ENCODE data around the gene GRIP2. TPM values are rescaled to one million over a fixed set of nuclear protein-coding genes. Genes with fewer than 3 reads are reported as not detected.

GRIP2 gene
- total RNA-seq, 1 donor from 2014 or later: not detected

DNA sequence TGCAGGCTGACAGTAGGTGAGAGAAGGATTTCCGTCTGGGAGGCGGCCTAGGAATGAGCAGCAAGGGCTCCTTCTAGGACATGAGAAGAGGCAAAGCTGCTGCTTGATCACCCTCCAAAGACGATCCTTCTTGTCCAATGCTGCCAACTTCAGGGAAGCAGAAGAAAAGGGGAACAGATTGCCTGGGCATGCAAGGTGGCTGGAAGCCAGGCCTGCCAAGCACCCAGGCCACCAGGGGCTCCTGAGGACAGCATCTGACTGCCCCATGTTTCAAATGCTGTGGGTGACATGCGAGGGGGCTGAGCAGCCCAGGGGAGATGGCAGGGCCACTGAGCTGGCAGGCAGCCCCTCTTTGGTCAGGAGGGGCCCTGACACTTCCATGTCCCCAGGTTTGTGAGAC is 3.3 kb upstream of the GRIP2 start:
- intact Hi-C loops (cut with micrococcal nuclease): no loop called here
- DNase-seq (ENCODE audit: low spot score): no peak
- no peaks in the 10 kb centered on the region for H3K9me3 Mint-ChIP-seq
- H3K36me3 Mint-ChIP-seq (ENCODE audit: low read depth): no peaks in the 10 kb centered on the region
- no peaks in the 10 kb centered on the region for H3K4me1 Mint-ChIP-seq (ENCODE audit: low read depth)
- no peak overlapping the region for H3K4me3 Mint-ChIP-seq (ENCODE audit: low read depth)
- no peak overlapping the region for H3K27ac Mint-ChIP-seq
- peaks cover 14% of the 10 kb centered on the region for H3K27me3 Mint-ChIP-seq (ENCODE audit: low read depth)

DNA sequence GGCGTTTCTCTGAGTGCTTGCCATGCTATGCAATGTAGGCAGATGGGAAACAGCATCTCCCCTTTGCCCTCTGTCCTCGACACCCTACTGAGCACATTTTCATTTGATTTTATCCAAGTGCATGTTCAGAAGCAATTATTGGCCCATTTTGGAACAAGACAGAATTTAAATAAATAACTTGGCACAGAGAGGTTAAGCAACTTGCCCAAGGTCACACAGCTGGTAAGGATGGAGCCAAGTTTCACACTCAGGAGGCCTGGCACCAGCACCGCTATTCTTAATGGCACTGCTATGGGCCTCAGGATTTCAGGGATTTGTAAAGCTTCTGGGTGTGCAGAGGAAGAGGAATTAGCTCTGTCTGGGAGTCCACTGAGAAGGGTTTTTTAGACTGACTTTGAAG is 2.5 kb upstream of the GRIP2 start:
- Mint-ChIP-seq H3K9me3 (no peaks in the 10 kb centered on the region), H3K4me3 (ENCODE audit: low read depth) (no peak overlapping the region), H3K36me3 (ENCODE audit: low read depth) (no peaks in the 10 kb centered on the region), H3K27me3 (ENCODE audit: low read depth) (peaks cover 10% of the 10 kb centered on the region), H3K27ac (no peak overlapping the region), H3K4me1 (ENCODE audit: low read depth) (no peaks in the 10 kb centered on the region)
- intact Hi-C loops (cut with micrococcal nuclease): no loop called here
- DNase-seq (ENCODE audit: low spot score): no peak

DNA sequence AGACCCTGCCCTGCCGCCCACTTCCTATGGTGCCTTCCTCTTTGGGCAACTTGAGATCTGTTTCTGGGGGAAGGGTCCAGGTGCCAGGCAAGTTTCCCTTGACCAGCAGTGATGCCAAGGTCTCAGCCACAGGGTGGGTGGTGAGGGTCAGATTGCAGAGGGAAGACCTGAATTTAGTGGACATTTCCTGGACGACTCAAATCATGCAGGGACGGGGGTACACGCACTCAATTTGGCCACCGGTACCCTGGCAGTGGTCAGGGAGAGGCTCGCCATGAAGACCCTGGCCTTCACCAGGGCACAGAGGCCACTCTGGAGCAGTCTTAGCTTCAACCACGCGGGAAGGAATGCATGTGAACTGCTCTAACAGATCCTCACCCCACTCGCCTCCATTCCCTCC is 1.5 kb upstream of the GRIP2 start:
- Mint-ChIP-seq H3K27ac (no peak overlapping the region), H3K27me3 (ENCODE audit: low read depth) (peaks cover 5% of the 10 kb centered on the region), H3K36me3 (ENCODE audit: low read depth) (no peaks in the 10 kb centered on the region), H3K9me3 (no peaks in the 10 kb centered on the region), H3K4me1 (ENCODE audit: low read depth) (no peaks in the 10 kb centered on the region), H3K4me3 (ENCODE audit: low read depth) (no peak overlapping the region)
- intact Hi-C loops (cut with micrococcal nuclease): no loop called here
- DNase-seq (ENCODE audit: low spot score): no peak

GRCh38 chr3:14540821-14541385 is 761 bp upstream of the GRIP2 start:
- no peaks in the 10 kb centered on the region for H3K27me3 Mint-ChIP-seq (ENCODE audit: low read depth)

DNA sequence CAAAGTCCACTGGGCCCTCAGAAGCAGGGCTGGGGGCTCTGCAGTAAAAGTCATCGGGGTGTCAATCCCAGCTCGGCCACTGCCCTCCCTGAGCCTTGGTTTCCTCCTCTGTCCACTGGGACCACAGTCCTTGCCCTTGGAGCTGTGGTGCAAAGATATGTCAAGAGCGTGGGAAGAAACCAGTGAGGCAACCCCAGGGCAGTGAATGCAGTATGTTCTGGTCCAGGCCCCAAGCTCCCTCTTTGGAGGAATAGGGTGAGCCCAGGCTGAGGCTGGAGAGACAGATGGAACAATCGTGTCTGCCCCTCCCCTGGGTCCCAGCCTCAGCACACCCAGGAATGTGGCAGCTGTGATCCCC is 779 bp downstream of the GRIP2 start:
- intact Hi-C loops (cut with micrococcal nuclease): no loop called here
- H3K27ac Mint-ChIP-seq: no peak overlapping the region
- no peak overlapping the region for H3K4me3 Mint-ChIP-seq (ENCODE audit: low read depth)
- H3K4me1 Mint-ChIP-seq (ENCODE audit: low read depth): no peaks in the 10 kb centered on the region
- no peaks in the 10 kb centered on the region for H3K27me3 Mint-ChIP-seq (ENCODE audit: low read depth)
- no peaks in the 10 kb centered on the region for H3K9me3 Mint-ChIP-seq
- no peaks in the 10 kb centered on the region for H3K36me3 Mint-ChIP-seq (ENCODE audit: low read depth)
- no peak for DNase-seq (ENCODE audit: low spot score)

More at GRCh38 chr3:14540821-14541385, 761 bp upstream of the GRIP2 start:
- Mint-ChIP-seq H3K4me1 (ENCODE audit: low read depth) (no peaks in the 10 kb centered on the region), H3K4me3 (ENCODE audit: low read depth) (no peak overlapping the region), H3K36me3 (ENCODE audit: low read depth) (no peaks in the 10 kb centered on the region), H3K27ac (no peak overlapping the region), H3K9me3 (no peaks in the 10 kb centered on the region)
- intact Hi-C loops (cut with micrococcal nuclease): no loop called here
- DNase-seq (ENCODE audit: low spot score): no peak

GRCh38 chr3:14538451-14539088 is 1.6 kb downstream of the GRIP2 start:
- no peaks in the 10 kb centered on the region for H3K9me3 Mint-ChIP-seq
- intact Hi-C loops (cut with micrococcal nuclease): no loop called here
- no peak overlapping the region for H3K4me3 Mint-ChIP-seq (ENCODE audit: low read depth)
- H3K27me3 Mint-ChIP-seq (ENCODE audit: low read depth): no peaks in the 10 kb centered on the region
- H3K4me1 Mint-ChIP-seq (ENCODE audit: low read depth): no peaks in the 10 kb centered on the region
- no peaks in the 10 kb centered on the region for H3K36me3 Mint-ChIP-seq (ENCODE audit: low read depth)
- H3K27ac Mint-ChIP-seq: no peak overlapping the region
- DNase-seq (ENCODE audit: low spot score): no peak

- no peak for DNase-seq (ENCODE audit: low spot score)
- H3K36me3 Mint-ChIP-seq (ENCODE audit: low read depth): no peaks in the 10 kb centered on the region
- no peaks in the 10 kb centered on the region for H3K9me3 Mint-ChIP-seq
- intact Hi-C loops (cut with micrococcal nuclease): no loop called here
- H3K4me3 Mint-ChIP-seq (ENCODE audit: low read depth): no peak overlapping the region
- no peak overlapping the region for H3K27ac Mint-ChIP-seq
- no peaks in the 10 kb centered on the region for H3K27me3 Mint-ChIP-seq (ENCODE audit: low read depth)
- no peaks in the 10 kb centered on the region for H3K4me1 Mint-ChIP-seq (ENCODE audit: low read depth)
Measured at GRCh38 chr3:14537590-14538450, 2.3 kb downstream of the GRIP2 start.

DNA sequence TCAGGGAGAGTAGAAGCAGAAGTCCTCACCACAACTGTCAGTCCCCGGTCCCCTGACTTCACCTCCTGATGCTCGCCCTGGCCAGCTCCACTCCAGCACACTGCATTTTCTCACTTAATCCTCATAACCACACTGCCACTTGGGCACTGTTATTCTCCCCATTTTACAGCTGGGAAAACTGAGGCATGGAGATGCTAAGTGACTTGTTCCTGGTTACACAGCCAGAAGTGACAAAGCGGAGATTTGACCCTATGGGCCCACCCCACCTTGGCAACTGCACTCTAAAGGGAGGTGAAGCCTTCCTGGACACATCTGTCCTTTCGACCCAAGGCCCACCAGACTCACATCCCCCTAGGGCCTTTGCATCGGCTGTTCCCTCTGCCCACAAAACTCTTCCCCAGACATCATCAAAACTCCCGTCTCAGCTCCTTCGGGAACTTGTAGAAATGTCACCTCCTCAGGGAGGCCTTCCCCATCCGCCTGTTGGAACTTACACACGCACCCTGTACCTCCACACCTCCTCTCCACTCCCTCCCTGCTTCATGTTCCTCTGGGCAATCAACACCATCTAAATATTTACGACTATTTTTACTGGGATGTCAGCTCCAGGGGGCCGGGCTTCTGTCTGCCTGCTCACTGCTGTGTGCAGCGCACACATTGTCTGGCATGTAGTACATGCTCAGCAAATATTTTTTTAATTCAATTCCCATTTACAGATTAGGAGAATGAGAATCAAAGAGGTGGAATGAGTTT is 3.1 kb downstream of the GRIP2 start:
- H3K4me3 Mint-ChIP-seq (ENCODE audit: low read depth): no peak overlapping the region

DNA sequence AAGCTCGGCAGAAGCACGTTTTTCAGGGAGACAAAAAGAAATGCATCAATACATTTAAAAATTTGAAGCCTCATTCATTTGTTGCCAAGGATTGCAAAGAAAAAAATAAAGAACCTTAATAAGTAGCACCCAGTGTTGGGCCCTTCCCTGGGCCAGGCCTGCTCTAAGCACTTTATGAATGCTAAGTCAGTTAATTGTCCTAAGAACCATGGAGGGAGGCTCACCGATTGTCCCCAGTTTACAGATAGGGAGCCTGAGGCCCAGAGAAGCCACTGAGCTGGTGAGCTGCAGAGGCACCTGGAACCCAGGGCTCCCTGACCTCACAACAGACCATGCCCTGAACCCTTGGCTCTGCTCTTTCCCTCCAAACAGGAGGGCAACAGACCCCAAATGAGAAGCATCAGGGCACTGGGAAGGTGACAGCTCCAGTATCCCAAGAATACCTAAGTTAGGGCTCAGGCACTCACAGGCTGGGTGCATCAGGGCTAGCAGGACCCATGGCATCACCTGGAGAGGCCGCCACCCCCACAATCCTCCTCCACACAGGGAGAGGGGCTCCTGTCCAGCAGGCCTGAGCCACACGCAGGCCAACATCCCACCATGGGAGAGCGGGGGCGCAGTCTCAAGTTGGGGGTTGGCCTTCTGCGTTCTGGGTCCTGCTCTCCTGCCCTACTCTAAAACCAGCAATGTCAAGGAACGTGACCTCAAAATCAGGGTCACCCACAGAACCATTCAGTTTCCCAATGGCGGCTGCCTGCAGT is 3.9 kb downstream of the GRIP2 start:
- no peak overlapping the region for H3K4me3 Mint-ChIP-seq (ENCODE audit: low read depth)

More for the DNA sequence above, 3.1 kb downstream of the GRIP2 start:
- intact Hi-C loops (cut with micrococcal nuclease): no loop called here
- Mint-ChIP-seq H3K27me3 (ENCODE audit: low read depth) (no peaks in the 10 kb centered on the region), H3K27ac (no peak overlapping the region), H3K36me3 (ENCODE audit: low read depth) (no peaks in the 10 kb centered on the region), H3K4me1 (ENCODE audit: low read depth) (no peaks in the 10 kb centered on the region), H3K9me3 (no peaks in the 10 kb centered on the region)
- no peak for DNase-seq (ENCODE audit: low spot score)

DNA sequence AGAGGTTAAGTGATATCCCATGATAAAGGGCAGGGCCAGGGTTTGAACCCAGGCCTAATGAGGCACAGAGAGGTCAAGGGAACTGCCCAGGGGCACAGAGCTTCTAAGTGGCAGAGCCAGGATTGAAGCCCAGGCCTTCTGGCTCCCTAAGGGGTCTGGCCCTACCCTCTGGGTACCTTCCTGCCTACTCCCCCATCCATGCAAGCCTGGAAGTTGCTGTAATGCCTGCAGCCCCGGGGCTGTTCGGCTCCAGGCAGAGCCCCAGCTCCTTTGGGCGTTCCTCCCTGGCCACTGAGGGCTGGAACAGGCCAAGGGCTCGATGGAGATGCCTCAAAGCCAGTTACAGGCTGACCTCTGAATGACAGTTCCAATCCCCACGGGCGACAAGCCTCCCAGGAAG is 4.5 kb downstream of the GRIP2 start:
- Mint-ChIP-seq H3K27me3 (ENCODE audit: low read depth) (no peaks in the 10 kb centered on the region), H3K4me1 (ENCODE audit: low read depth) (no peaks in the 10 kb centered on the region), H3K9me3 (no peaks in the 10 kb centered on the region), H3K4me3 (ENCODE audit: low read depth) (no peak overlapping the region), H3K36me3 (ENCODE audit: low read depth) (no peaks in the 10 kb centered on the region), H3K27ac (no peak overlapping the region)
- intact Hi-C loops (cut with micrococcal nuclease): no loop called here
- no peak for DNase-seq (ENCODE audit: low spot score)

More for the DNA sequence above, 3.9 kb downstream of the GRIP2 start:
- intact Hi-C loops (cut with micrococcal nuclease): no loop called here
- H3K9me3 Mint-ChIP-seq: no peaks in the 10 kb centered on the region
- DNase-seq (ENCODE audit: low spot score): no peak
- H3K36me3 Mint-ChIP-seq (ENCODE audit: low read depth): no peaks in the 10 kb centered on the region
- no peaks in the 10 kb centered on the region for H3K27me3 Mint-ChIP-seq (ENCODE audit: low read depth)
- no peaks in the 10 kb centered on the region for H3K4me1 Mint-ChIP-seq (ENCODE audit: low read depth)
- H3K27ac Mint-ChIP-seq: no peak overlapping the region

- Mint-ChIP-seq H3K4me1 (ENCODE audit: low read depth) (no peaks in the 10 kb centered on the region), H3K27ac (no peak overlapping the region), H3K4me3 (ENCODE audit: low read depth) (no peak overlapping the region), H3K36me3 (ENCODE audit: low read depth) (no peaks in the 10 kb centered on the region), H3K9me3 (no peaks in the 10 kb centered on the region), H3K27me3 (ENCODE audit: low read depth) (no peaks in the 10 kb centered on the region)
- intact Hi-C loops (cut with micrococcal nuclease): no loop called here
- no peak for DNase-seq (ENCODE audit: low spot score)
Measured at GRCh38 chr3:14534516-14535191, 5.5 kb downstream of the GRIP2 start.

- no peak overlapping the region for H3K27ac Mint-ChIP-seq
- intact Hi-C loops (cut with micrococcal nuclease): no loop called here
- H3K4me1 Mint-ChIP-seq (ENCODE audit: low read depth): no peaks in the 10 kb centered on the region
- DNase-seq (ENCODE audit: low spot score): no peak
- no peak overlapping the region for H3K4me3 Mint-ChIP-seq (ENCODE audit: low read depth)
- no peaks in the 10 kb centered on the region for H3K36me3 Mint-ChIP-seq (ENCODE audit: low read depth)
- H3K9me3 Mint-ChIP-seq: no peaks in the 10 kb centered on the region
- H3K27me3 Mint-ChIP-seq (ENCODE audit: low read depth): no peaks in the 10 kb centered on the region
Measured at GRCh38 chr3:14533457-14533958, 6.6 kb downstream of the GRIP2 start.
